ENCODE results near the gene WNT5A.

GRCh38 chr3:55482496-55483195 is 4.5 kb downstream of the WNT5A start:
- TF ChIP-seq SUZ12 (IDR thresholded peaks at IDR 0.05; ENCODE audit: extremely low read depth, insufficient read depth, insufficient read length) (no peak), ZNF274 (IDR thresholded peaks at IDR 0.05; ENCODE audit: low read depth, low read length) (no peak), YY1 (IDR thresholded peaks at IDR 0.05; ENCODE audit: insufficient read depth, insufficient read length) (no peak)

Data from NT2/D1 (cell line).